Progenitor cell of endocrine pancreas (in vitro differentiated cells): ENCODE results near the gene ZNF273. TPM values are rescaled to one million over a fixed set of nuclear protein-coding genes. Genes with fewer than 3 reads are reported as not detected.
"Not testable (repeated sequence)": the region's sequence is repeated elsewhere in the genome, so short reads cannot be mapped to it uniquely, and the experiment has no call there.

ENCODE experiments used
- DNase-seq: peaks from one replicate; pipeline ENCODE4 v3.0.0; 2021; ENCODE audit warnings: low spot score; ENCODE audit not compliant: unreplicated experiment
- H3K27ac Mint-ChIP-seq: 2 replicates; pipeline ENCODE4 v1.8.0; 2021; ENCODE audit warnings: mild to moderate bottlenecking, moderate library complexity, mixed read lengths
- H3K27me3 Mint-ChIP-seq: 2 replicates; pipeline ENCODE4 v1.8.0; 2021; ENCODE audit warnings: mixed read lengths
- H3K36me3 Mint-ChIP-seq: 2 replicates; pipeline ENCODE4 v1.8.0; 2022; ENCODE audit warnings: mixed read lengths; ENCODE audit not compliant: insufficient read depth
- H3K4me1 Mint-ChIP-seq: 2 replicates; pipeline ENCODE4 v1.8.0; 2021; ENCODE audit warnings: low read depth, mixed read lengths
- H3K4me3 Mint-ChIP-seq: 2 replicates; pipeline ENCODE4 v1.8.0; 2021; ENCODE audit warnings: low read depth, mild to moderate bottlenecking, moderate library complexity, mixed read lengths
- H3K9me3 Mint-ChIP-seq: 2 replicates; pipeline ENCODE4 v1.8.0; 2021; ENCODE audit warnings: low read depth, mixed read lengths
- total RNA-seq: library from RNA; stranded (reverse); gene quantifications from 2 replicates; pipeline ENCODE4 v1.2.1, GENCODE V29; 2021
- TF ChIP-seq, protein P1 (sequence below): fragments of 200-600 bp; sonication (generic); IDR thresholded peaks from one replicate; pipeline ENCODE4 v1.5.0; 2021; ENCODE audit warnings: antibody characterized with exemption, mild to moderate bottlenecking; ENCODE audit not compliant: unreplicated experiment

The ZNF273 gene
- total RNA-seq, 1 donor from 2014 or later, result 13.7 TPM

DNA sequence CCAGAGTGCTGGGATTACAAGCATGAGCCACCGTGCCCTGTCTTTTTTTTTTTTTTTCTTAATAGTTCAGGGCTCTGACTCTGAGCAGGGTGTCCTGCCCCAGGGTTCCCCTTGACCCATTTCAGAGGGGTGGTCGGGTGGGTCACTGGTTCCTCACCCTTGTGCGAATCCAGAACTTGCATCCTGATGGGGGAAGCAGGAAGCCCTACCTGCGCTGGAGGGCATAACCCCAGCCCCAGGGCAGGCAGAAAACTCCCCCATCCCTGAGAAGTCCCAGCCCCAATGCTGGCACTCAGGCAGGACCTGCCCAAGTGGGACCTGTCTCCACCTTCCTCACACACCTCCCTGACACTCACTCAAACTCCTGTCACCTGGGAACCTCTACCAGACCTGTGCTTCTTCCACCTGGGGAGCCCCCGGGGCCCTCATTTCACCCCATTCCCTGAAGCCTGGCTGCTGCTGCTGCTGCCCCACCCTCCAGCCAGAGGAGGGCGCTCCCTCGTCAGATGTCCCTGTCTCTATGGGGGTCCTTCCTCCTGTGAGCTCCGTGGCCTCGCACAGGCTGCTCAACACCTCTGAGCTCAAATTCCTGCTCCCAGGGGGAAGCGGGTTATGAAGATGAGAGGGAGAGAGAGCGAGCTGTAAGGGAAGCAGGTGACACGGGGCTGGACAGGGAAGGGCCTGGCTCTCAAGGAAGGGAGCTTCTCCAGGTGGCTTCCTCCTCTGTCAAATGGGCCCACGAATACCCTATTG is 15.1 kb upstream of the ZNF273 start:
- peaks cover 5% of the 10 kb centered on the region for H3K9me3 Mint-ChIP-seq
- H3K36me3 Mint-ChIP-seq, result peaks cover 1% of the 10 kb centered on the region
- no peak overlapping the region for H3K27ac Mint-ChIP-seq
- no peak for DNase-seq
- TF ChIP-seq, protein P1, sequence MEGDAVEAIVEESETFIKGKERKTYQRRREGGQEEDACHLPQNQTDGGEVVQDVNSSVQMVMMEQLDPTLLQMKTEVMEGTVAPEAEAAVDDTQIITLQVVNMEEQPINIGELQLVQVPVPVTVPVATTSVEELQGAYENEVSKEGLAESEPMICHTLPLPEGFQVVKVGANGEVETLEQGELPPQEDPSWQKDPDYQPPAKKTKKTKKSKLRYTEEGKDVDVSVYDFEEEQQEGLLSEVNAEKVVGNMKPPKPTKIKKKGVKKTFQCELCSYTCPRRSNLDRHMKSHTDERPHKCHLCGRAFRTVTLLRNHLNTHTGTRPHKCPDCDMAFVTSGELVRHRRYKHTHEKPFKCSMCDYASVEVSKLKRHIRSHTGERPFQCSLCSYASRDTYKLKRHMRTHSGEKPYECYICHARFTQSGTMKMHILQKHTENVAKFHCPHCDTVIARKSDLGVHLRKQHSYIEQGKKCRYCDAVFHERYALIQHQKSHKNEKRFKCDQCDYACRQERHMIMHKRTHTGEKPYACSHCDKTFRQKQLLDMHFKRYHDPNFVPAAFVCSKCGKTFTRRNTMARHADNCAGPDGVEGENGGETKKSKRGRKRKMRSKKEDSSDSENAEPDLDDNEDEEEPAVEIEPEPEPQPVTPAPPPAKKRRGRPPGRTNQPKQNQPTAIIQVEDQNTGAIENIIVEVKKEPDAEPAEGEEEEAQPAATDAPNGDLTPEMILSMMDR, result peak; percentile 61
- H3K4me3 Mint-ChIP-seq, result peak overlapping the region; percentile 75
- peaks cover 55% of the 10 kb centered on the region for H3K27me3 Mint-ChIP-seq
- peaks cover 10% of the 10 kb centered on the region for H3K4me1 Mint-ChIP-seq

DNA sequence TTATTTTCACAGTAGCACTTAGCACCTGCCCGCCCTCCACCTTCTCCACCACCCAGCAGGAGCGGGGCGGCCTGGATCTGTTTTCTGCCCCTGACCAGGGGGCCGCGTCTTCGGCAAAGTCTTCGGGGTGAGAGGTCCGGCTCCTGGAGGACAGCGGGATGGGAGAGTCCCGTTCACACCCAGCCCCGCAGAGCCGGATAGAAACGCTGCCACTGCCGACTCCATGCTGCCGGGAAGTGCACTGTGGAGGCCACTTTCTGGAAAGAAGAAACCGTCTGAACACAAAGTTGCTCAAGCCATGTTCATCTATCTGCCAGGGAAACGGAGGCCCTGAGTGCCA is 14.5 kb upstream of the ZNF273 start:
- peaks cover 1% of the 10 kb centered on the region for H3K36me3 Mint-ChIP-seq
- peaks cover 13% of the 10 kb centered on the region for H3K4me1 Mint-ChIP-seq
- H3K27ac Mint-ChIP-seq, result no peak overlapping the region
- DNase-seq, result no peak
- TF ChIP-seq, protein P1, result no peak
- H3K9me3 Mint-ChIP-seq, result peaks cover 5% of the 10 kb centered on the region
- peaks cover 55% of the 10 kb centered on the region for H3K27me3 Mint-ChIP-seq
- peak overlapping the region; percentile 75 for H3K4me3 Mint-ChIP-seq

DNA sequence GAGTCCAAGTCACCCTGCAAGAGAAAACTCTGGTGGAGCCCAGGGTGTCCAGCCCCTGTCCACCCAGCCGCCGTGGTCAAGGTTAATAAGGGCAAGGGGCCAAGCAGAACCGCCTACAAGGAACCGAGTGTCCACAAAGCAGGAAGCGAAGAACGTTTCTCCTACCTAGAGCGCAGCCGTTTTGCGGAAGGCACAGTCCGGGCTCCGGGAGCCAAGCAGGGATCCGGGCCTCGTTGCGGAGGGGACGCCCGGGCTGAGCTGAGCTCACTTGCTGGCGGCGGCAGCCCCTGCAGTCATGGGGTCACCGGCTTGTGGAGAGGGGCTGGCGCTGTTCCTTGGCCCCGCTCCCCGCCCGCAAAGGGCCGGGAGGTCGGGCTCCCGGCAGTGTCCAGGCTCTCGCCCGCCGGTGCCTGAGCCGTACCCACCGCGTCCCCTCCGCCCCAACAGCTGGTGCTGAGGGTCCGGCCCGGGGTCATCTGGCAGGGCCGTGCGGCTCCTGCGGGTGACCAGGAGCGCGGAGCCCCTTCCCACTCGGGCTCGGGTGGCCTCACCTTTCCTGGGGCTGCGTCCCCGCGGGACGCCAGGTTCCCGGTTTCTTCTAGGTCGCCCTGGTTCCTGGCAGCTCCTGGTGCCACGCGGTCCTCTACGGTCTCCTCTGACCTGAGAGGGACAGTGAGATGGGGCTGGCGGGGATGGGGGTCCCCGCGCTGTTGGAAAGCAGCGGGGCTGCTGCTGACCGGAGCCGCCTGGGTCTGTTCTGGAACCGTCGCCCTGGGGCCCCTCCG is 14.0 kb upstream of the ZNF273 start:
- Mint-ChIP-seq H3K4me3 (peak overlapping the region; percentile 75), H3K27ac (no peak overlapping the region), H3K9me3 (peaks cover under 1% of the 10 kb centered on the region), H3K4me1 (peaks cover 13% of the 10 kb centered on the region), H3K27me3 (peaks cover 55% of the 10 kb centered on the region), H3K36me3 (no peaks in the 10 kb centered on the region)
- no peak for DNase-seq
- TF ChIP-seq, protein P1, result no peak

DNA sequence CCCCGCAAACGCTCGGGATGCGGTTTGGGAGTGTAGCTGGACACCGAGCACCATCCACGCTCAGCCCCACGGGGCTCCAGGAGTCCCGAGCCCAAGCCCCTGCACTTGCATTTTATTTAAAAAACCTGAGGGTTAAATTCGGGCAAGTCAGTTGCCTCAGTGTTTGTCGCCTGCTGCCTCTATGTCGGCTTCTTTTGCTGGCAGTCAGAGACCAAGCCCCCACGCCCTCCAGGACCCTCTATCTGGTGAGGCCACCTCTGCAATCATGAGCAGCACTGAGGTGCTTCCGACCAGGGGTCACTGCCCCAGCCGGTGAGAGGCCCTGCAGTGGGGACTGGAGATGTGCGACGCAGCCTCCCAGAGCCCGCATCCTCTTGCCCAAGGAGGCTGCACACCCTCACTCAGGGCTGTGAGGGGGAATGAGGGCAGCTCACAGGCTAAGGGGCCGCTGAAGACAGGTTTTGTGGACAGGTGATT is 13.3 kb upstream of the ZNF273 start:
- no peak for DNase-seq
- Mint-ChIP-seq H3K9me3 (no peaks in the 10 kb centered on the region), H3K27me3 (peaks cover 55% of the 10 kb centered on the region), H3K4me1 (peaks cover 13% of the 10 kb centered on the region), H3K4me3 (peak overlapping the region; percentile 24), H3K36me3 (no peaks in the 10 kb centered on the region), H3K27ac (no peak overlapping the region)
- TF ChIP-seq, protein P1, result no peak

DNA sequence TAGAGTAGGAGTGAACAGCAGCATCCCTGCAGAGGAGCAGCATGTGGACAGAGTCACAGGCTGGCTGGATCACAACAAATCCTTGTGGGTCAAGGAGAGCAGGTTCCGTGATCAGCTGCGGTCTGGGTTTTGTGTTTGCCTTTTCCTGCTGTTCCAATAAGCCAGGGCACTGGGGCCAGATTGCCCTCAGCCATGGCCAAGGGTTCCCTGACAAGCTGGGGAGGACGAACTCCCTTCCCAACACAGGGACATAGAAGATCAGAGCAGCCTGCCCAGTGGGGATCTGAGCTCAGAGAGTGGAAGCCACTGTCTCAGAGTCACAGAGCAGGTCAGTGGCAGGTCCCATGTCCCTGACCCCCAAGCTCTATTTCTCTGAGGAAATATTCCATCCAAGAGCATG is 12.8 kb upstream of the ZNF273 start:
- H3K9me3 Mint-ChIP-seq, H3K4me3 Mint-ChIP-seq, H3K27ac Mint-ChIP-seq, DNase-seq, H3K36me3 Mint-ChIP-seq: not testable (repeated sequence)
- peaks cover 55% of the 10 kb centered on the region for H3K27me3 Mint-ChIP-seq
- peaks cover 13% of the 10 kb centered on the region for H3K4me1 Mint-ChIP-seq
